HG03103 (cell line): Measurements from ENCODE around the gene WAPL.
A peak's percentile ranks its signal among the peaks of the same experiment; 100 is the strongest.
"Not testable (repeated sequence)": the region's sequence is repeated elsewhere in the genome, so short reads cannot be mapped to it uniquely, and the experiment has no call there.

Experiments used
- ATAC-seq: cut with Tn5 transposase; IDR thresholded peaks from one replicate; pipeline ENCODE4 v1.9.1; 2021; ENCODE audit warnings: low read depth; ENCODE audit not compliant: unreplicated experiment

The WAPL gene

DNA sequence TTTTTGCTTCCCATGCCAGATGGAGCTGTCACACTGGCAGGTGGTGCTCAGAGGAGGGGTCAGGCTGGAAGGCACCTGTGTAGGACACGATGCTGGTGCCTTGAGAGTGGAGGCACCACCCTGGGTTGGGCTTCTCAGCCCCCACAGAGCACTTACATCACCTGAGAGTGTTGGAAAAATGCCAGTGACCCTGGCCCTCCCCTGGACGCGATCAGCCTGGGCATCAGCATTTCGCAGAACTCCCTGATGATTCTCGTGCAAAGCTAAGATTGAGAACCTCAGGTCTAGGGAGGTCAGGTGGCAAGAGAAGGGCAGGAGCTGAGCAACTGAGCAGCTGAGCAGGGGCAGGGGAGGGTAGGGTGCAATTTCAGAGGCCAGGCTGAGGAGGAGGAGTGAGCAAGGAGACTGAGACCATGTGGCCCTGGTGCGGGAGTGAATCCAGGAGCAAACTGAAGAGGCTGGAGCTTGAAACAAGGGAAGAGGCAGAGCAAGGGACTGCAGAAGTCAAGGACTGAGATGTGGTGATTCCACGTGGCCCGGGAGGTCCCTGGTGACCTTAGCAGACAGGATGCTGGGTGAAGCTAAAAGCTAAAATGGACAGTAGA is 130.3 kb downstream of the WAPL start:
- no peak for ATAC-seq

DNA sequence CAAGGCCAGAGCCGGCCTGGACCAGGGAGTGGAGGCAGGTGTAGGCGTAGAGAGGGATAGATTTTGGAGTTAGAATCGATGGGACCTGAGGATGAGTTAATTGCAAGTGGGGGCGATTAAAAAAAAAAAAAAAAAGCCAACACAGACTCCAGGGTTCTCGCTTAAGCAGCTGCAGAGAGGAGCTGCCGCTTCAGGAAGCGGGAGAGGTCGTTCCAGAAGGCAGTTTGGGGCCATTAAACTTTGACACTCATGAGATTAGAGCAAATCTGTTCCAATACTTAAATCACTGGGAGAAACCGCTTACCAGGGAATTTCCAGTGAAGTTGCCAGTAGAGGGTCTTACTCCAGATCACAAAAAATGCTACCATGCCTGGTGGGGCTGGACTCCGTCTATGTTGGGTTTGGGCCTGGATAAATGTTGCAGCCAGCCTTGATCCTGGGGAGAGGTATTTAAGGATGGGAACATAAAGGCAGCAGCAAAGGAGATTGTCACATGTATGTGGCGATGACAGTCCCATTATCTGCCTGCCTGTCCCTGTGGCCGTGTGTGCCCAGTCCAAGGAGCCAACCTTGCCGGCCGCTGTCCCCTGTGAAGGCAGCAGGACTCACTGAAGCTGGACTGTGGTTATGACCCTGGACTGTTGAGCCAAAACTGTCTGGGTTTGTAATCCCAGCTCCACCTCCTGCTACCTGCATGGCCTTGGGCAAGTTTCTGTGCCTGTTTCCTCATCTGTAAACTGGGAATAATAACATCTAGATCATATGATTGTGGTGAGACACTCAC is 131.1 kb downstream of the WAPL start:
- no peak for ATAC-seq

DNA sequence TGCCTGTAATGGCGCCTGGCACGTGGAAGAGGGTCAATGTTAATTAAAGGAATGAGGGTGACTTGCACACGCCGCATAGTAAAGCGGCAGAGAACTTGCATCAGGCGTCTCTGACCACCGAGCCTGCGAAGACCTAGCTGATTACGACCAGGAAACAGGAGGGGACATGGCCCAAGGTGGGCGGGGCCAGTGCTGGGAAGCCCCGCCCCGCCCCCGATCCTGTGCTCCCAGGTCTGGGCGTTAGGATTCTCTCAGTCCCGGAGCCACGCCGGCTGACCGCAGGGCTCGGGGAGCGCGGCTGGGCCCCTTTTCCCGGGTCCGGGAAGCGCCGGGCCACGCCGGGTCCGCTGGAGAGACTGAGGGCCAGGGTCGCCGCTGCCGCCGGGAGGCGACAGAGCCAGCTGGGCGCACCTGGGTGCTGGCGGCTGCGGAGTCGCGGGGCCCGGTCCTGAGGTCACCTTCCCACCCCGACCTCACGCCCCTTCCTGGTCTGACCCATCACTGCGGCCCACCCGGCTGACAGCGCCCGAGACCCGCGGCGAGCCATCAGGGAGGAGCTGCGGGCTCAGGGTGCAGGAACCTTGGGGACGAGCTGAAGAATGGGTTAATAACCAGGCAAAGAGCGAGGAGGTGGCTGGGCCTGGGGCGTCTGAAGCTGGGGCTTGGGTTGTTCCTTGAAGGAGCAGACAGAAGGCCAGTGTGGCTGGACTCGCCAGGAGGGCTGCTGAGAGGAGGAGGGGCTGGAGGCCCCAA is 132.0 kb downstream of the WAPL start:
- peak; percentile 52 for ATAC-seq

DNA sequence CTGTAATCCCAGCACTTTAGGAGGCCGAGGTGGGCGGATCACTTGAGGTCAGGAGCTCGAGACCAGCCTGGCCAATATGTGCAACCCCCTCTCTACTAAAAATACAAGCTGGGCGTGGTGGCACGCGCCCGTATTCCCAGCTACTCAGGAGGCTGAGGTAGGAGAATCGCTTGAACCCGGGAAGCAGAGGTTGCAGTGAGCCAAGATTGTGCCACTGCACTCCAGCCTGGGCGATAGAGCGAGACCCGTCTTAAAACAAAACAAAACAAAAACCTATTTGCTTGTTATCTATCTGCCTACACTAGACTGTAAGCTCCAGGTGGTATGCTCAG is 132.5 kb downstream of the WAPL start:
- not testable (repeated sequence) for ATAC-seq

DNA sequence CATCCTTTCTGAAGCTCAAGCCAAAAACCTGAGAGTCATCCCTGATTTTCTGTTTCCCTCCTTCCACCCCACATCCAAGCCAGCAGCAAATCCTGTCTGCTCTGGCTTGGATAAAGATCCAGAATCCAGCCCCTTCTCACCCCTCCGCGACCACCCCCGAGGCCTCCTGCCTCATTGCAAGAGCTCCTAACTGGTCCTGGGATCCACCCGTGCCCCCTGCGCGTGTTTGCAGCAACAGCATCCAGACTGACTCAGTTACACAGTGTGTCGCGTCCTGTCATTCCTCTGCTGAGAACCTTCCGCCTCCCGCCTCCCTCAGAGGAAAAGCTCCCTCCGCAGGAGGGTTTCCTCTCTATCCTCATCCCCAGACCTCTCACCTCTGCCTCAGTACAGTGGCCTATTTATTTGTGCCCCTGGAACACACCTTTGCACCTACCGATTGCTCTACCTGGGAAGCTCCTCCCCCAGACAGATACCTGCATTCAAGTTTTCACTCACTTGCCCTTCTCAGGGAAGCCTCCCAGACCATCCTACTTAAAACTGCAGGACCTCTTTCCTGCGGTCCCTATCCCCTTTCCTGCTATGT is 133.4 kb downstream of the WAPL start:
- ATAC-seq, result no peak

DNA sequence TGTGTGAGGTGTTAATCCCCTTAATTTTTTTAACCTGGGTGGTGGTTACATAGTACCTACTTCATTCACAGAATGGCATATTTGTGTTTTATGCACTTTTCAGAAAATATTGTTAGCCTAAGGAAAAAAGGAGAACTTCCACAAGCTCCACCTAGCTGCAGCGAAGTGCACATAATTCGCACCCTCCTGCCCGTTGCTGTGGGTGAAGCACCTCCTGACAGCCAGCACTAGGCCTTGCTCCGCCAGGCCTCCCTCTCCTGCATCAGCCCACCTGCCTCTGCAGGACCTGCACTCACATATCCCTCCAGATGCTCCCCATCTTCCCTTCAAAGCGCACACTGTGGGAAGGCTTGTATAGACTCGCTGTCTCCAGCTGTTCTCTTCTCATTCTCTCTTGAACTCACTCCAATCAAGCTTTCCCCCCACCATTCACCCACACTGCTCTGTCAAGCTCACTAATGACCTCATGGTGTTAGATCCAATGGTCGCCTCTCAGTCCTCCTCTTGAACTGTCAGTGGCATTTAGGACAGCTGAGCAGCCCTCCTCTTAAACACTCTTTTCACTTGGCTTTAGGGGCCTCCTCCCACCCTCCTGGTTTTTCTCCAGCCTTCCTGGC is 134.3 kb downstream of the WAPL start:
- no peak for ATAC-seq

DNA sequence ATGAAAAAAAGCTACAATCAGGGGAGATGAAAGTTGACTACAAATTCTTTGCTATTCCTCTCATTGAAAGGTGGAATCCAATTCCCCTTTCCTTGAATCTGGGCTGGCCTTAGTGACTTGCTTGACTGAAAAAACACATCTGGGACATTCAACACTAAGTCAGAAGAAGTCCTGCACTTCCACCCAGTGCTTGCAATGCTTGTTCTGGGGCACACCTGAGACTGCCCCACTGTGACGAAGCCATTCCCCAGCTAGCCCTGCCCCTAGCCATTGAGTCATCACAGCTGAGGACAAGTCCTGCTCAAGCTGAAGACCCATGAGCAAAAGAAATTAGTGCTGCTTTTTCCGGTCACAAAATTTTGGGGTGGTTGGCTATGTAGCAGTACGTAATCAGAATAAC is 135.8 kb downstream of the WAPL start:
- ATAC-seq, result no peak
